HG03565 (cell line): Measurements from ENCODE around the gene RRP36.
"Not testable (repeated sequence)": the region's sequence is repeated elsewhere in the genome, so short reads cannot be mapped to it uniquely, and the experiment has no call there.

Experiments used
- ATAC-seq: cut with Tn5 transposase; IDR thresholded peaks from one replicate; pipeline ENCODE4 v1.9.1; 2021; ENCODE audit warnings: mild to moderate bottlenecking, moderate library complexity; ENCODE audit not compliant: unreplicated experiment

The RRP36 gene

GRCh38 chr6:43036712-43037111 lies 15.3 kb downstream of the RRP36 start:
- ATAC-seq = no peak

GRCh38 chr6:43037197-43037596 lies 15.8 kb downstream of the RRP36 start:
- no peak for ATAC-seq

- no peak for ATAC-seq
Observed at GRCh38 chr6:43037706-43038105, 16.3 kb downstream of the RRP36 start.

- no peak for ATAC-seq
Observed at GRCh38 chr6:43038727-43039126, 17.3 kb downstream of the RRP36 start.

- ATAC-seq = no peak
Observed at GRCh38 chr6:43040542-43041257, 19.3 kb downstream of the RRP36 start.

- not testable (repeated sequence) for ATAC-seq
Observed at GRCh38 chr6:43041475-43041874, 20.1 kb downstream of the RRP36 start.

- ATAC-seq = no peak
Observed at GRCh38 chr6:43043310-43043709, 21.9 kb downstream of the RRP36 start.

- ATAC-seq = no peak
Observed at GRCh38 chr6:43045371-43045930, 24.0 kb downstream of the RRP36 start.

- no peak for ATAC-seq
Observed at GRCh38 chr6:43047998-43048397, 26.6 kb downstream of the RRP36 start.

GRCh38 chr6:43050981-43051380 lies 29.6 kb downstream of the RRP36 start:
- no peak for ATAC-seq

- no peak for ATAC-seq
Observed at GRCh38 chr6:43052225-43052841, 30.9 kb downstream of the RRP36 start.

- ATAC-seq = no peak
Observed at GRCh38 chr6:43052842-43053544, 31.6 kb downstream of the RRP36 start.

- ATAC-seq = peak; percentile 57
Observed at GRCh38 chr6:43053545-43054205, 32.3 kb downstream of the RRP36 start, which contains the start of gene CUL7. Gene CUL7, minus strand, starts transcription at chr6:43053851. Its CDS starts 1,063 bp downstream, at chr6:43052788.

- ATAC-seq = no peak
Observed at GRCh38 chr6:43054206-43054943, 33.0 kb downstream of the RRP36 start.

GRCh38 chr6:43055966-43056365 lies 34.5 kb downstream of the RRP36 start:
- ATAC-seq = no peak

- no peak for ATAC-seq
Observed at GRCh38 chr6:43058531-43058930, 37.1 kb downstream of the RRP36 start.

GRCh38 chr6:43059168-43060033 lies 38.0 kb downstream of the RRP36 start, which contains the start of the genes KLC4 and MRPL2:
Gene KLC4, plus strand, starts transcription at chr6:43059631. Its CDS starts 1,705 bp downstream, at chr6:43061336.
Gene MRPL2, minus strand, starts transcription at chr6:43059434. Its CDS starts 53 bp downstream, at chr6:43059381.
- peak; percentile 81 for ATAC-seq

- no peak for ATAC-seq
Observed at GRCh38 chr6:43060034-43060754, 38.8 kb downstream of the RRP36 start.
